ENCODE data around the gene GOSR1.

DNA sequence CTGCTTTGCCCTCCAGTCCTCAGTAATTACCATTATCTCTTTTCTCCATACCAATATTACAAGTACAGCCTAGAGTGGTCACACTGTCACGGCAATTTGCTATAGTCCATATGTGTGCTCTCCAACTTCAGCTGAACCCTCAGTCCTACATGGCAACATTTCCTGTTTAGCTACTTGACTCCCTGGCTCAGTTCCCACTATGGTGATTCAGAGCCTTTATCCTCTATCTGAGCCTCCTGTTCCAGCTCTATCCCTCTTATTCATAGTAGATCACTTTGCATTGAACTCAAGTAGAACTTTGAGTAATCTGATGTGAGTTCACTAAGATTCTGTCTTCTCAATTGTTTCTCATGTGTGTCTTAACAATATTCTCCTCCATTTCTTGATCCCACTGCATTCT, 43.7 kb upstream of the GOSR1 start:
- no peak for TF ChIP-seq ZNF670 (tag by site-specific recombination; IDR thresholded peaks at IDR 0.05; ENCODE audit: low read depth)
- no peak for TF ChIP-seq RBAK (tag by site-specific recombination; IDR thresholded peaks at IDR 0.05)
- TF ChIP-seq ZNF549 (tag by site-specific recombination; IDR thresholded peaks at IDR 0.05) = no peak
- TF ChIP-seq, protein P1, sequence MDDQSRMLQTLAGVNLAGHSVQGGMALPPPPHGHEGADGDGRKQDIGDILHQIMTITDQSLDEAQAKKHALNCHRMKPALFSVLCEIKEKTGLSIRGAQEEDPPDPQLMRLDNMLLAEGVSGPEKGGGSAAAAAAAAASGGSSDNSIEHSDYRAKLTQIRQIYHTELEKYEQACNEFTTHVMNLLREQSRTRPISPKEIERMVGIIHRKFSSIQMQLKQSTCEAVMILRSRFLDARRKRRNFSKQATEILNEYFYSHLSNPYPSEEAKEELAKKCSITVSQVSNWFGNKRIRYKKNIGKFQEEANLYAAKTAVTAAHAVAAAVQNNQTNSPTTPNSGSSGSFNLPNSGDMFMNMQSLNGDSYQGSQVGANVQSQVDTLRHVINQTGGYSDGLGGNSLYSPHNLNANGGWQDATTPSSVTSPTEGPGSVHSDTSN (CRISPR knock-in tag; IDR thresholded peaks at IDR 0.05) = no peak
- TF ChIP-seq ZNF510 (tag by site-specific recombination; IDR thresholded peaks at IDR 0.05; ENCODE audit: insufficient replicate concordance) = no peak
- TF ChIP-seq ZNF223 (tag by site-specific recombination; IDR thresholded peaks at IDR 0.05) = no peak
- TF ChIP-seq, protein P2, sequence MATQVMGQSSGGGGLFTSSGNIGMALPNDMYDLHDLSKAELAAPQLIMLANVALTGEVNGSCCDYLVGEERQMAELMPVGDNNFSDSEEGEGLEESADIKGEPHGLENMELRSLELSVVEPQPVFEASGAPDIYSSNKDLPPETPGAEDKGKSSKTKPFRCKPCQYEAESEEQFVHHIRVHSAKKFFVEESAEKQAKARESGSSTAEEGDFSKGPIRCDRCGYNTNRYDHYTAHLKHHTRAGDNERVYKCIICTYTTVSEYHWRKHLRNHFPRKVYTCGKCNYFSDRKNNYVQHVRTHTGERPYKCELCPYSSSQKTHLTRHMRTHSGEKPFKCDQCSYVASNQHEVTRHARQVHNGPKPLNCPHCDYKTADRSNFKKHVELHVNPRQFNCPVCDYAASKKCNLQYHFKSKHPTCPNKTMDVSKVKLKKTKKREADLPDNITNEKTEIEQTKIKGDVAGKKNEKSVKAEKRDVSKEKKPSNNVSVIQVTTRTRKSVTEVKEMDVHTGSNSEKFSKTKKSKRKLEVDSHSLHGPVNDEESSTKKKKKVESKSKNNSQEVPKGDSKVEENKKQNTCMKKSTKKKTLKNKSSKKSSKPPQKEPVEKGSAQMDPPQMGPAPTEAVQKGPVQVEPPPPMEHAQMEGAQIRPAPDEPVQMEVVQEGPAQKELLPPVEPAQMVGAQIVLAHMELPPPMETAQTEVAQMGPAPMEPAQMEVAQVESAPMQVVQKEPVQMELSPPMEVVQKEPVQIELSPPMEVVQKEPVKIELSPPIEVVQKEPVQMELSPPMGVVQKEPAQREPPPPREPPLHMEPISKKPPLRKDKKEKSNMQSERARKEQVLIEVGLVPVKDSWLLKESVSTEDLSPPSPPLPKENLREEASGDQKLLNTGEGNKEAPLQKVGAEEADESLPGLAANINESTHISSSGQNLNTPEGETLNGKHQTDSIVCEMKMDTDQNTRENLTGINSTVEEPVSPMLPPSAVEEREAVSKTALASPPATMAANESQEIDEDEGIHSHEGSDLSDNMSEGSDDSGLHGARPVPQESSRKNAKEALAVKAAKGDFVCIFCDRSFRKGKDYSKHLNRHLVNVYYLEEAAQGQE (tag by site-specific recombination; IDR thresholded peaks at IDR 0.05) = no peak
- TF ChIP-seq, protein P3, sequence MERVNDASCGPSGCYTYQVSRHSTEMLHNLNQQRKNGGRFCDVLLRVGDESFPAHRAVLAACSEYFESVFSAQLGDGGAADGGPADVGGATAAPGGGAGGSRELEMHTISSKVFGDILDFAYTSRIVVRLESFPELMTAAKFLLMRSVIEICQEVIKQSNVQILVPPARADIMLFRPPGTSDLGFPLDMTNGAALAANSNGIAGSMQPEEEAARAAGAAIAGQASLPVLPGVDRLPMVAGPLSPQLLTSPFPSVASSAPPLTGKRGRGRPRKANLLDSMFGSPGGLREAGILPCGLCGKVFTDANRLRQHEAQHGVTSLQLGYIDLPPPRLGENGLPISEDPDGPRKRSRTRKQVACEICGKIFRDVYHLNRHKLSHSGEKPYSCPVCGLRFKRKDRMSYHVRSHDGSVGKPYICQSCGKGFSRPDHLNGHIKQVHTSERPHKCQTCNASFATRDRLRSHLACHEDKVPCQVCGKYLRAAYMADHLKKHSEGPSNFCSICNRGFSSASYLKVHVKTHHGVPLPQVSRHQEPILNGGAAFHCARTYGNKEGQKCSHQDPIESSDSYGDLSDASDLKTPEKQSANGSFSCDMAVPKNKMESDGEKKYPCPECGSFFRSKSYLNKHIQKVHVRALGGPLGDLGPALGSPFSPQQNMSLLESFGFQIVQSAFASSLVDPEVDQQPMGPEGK (tag by site-specific recombination; IDR thresholded peaks at IDR 0.05) = no peak
- no peak for TF ChIP-seq SCRT1 (tag by site-specific recombination; IDR thresholded peaks at IDR 0.05; ENCODE audit: borderline replicate concordance)

All from HEK293 (cell line).